NCI-H1092 (cell line): ENCODE results near the gene MAML3.
A peak's percentile ranks its signal among the peaks of the same experiment; 100 is the strongest.

Source experiments
- DNase-seq: peaks from one replicate; lab custom pipeline; 2025; lab: John Stamatoyannopoulos, UW

The MAML3 gene

GRCh38 chr4:139865537-139865936, 288.4 kb downstream of the MAML3 start:
- no peak for DNase-seq

- no peak for DNase-seq
Measured at GRCh38 chr4:139863531-139863930, 290.5 kb downstream of the MAML3 start.

- DNase-seq: no peak
Measured at GRCh38 chr4:139861471-139861870, 292.5 kb downstream of the MAML3 start.

GRCh38 chr4:139860435-139861024, 293.5 kb downstream of the MAML3 start:
- no peak for DNase-seq

- DNase-seq: no peak
Measured at GRCh38 chr4:139859876-139860275, 294.1 kb downstream of the MAML3 start.

- DNase-seq: no peak
Measured at GRCh38 chr4:139858436-139859205, 295.4 kb downstream of the MAML3 start.

- DNase-seq: no peak
Measured at GRCh38 chr4:139857977-139858376, 296.0 kb downstream of the MAML3 start.

GRCh38 chr4:139857021-139857420, 297.0 kb downstream of the MAML3 start:
- DNase-seq: peak; percentile 41

- DNase-seq: no peak
Measured at GRCh38 chr4:139854668-139855403, 299.1 kb downstream of the MAML3 start.

- DNase-seq: no peak
Measured at GRCh38 chr4:139853309-139853708, 300.7 kb downstream of the MAML3 start.

- DNase-seq: no peak
Measured at GRCh38 chr4:139852612-139853269, 301.2 kb downstream of the MAML3 start.

- peak; percentile 39 for DNase-seq
Measured at GRCh38 chr4:139851639-139852038, 302.3 kb downstream of the MAML3 start.

- no peak for DNase-seq
Measured at GRCh38 chr4:139851133-139851532, 302.9 kb downstream of the MAML3 start.

- DNase-seq: no peak
Measured at GRCh38 chr4:139849219-139849618, 304.8 kb downstream of the MAML3 start.

GRCh38 chr4:139848028-139848427, 306.0 kb downstream of the MAML3 start:
- no peak for DNase-seq

GRCh38 chr4:139847602-139848001, 306.4 kb downstream of the MAML3 start:
- DNase-seq: no peak

GRCh38 chr4:139846766-139847165, 307.2 kb downstream of the MAML3 start:
- DNase-seq: no peak

GRCh38 chr4:139845453-139846093, 308.4 kb downstream of the MAML3 start:
- no peak for DNase-seq

- DNase-seq: peak; percentile 50
Measured at GRCh38 chr4:139844459-139845036, 309.4 kb downstream of the MAML3 start.

- no peak for DNase-seq
Measured at GRCh38 chr4:139844057-139844456, 309.9 kb downstream of the MAML3 start.

- no peak for DNase-seq
Measured at GRCh38 chr4:139843641-139844040, 310.3 kb downstream of the MAML3 start.
